Ammon's horn (tissue), 1 donor: Measurements from ENCODE around the gene FILIP1.

ENCODE experiments used
- DNase-seq: peaks from one replicate; pipeline ENCODE4 v3.0.0-alpha.2; 2016; ENCODE audit warnings: low spot score

FILIP1 gene

GRCh38 chr6:75381877-75382633 is 111.5 kb downstream of the FILIP1 start:
- DNase-seq = peak; percentile 12

- DNase-seq = no peak
These were observed 114.1 kb downstream of the FILIP1 start for GRCh38 chr6:75379536-75379935.

GRCh38 chr6:75378101-75378500 is 115.5 kb downstream of the FILIP1 start:
- no peak for DNase-seq

DNA sequence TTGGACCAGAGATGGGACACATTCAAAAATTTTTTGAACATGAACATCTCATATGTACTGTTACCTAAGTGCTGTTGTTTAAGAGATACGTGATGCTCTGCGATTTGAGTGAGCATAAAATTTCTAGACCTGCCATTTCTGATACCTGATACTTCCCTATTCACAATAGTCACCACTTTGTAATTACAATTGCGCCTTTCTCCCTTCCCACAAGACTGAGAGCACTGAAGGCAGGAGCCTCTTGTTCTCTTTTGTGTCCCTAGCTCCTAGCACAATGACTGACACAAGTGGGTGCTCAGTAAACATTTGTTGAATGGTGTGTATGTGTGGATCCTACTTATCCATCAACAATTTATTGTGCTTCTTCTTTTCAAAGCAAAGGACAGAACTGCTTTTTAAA is 116.2 kb downstream of the FILIP1 start:
- DNase-seq = no peak

GRCh38 chr6:75376347-75377024 is 117.1 kb downstream of the FILIP1 start:
- no peak for DNase-seq

DNA sequence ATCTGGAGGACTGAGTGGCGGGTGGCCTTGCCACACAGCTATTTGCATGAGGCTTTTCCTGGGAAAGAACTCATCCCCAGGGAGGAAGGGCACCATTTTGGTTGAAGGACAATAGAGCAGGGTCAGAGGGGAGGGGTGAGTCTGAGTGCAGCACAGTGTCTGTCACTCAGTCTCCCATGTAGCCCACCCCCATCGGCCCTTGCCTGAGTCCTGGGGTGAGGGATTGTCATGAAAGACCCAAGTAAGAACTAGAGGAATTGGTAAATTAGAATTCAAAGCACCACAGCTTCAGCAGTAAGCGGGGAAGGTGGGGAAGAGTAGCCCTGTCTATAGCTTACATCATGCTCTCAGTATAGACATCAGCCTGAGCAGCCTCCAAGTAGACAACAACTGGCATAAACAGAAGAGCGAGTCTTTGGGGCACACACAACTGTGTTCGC is 118.6 kb downstream of the FILIP1 start:
- no peak for DNase-seq

GRCh38 chr6:75372884-75373283 is 120.7 kb downstream of the FILIP1 start:
- DNase-seq = no peak

- no peak for DNase-seq
These were observed 123.6 kb downstream of the FILIP1 start for GRCh38 chr6:75370011-75370410.

DNA sequence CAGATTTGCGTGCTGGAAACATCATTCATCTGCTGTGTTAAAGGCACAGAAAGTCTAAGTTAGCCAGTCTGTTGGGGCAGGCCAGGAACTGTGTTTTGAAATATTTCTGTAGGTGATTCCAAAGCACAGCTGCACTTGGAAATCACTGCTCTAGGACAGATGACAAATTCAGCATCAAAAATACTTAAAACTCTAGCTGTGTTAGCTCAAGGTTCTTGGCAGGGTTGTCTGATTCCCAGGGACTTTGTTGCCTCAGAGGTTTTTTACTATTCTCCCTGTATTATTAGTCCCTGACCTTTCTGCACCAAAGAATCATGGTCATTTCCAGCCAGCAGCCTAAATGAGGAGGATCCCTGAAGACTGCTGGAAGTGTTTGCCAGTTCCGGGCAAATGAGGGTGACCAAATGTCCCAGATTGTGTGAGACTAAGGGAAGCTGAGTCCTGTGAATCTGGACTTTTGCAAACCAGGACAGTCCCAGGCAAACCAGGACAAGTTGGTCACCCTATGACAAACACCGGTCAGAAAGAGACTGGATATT is 124.7 kb downstream of the FILIP1 start:
- no peak for DNase-seq

DNA sequence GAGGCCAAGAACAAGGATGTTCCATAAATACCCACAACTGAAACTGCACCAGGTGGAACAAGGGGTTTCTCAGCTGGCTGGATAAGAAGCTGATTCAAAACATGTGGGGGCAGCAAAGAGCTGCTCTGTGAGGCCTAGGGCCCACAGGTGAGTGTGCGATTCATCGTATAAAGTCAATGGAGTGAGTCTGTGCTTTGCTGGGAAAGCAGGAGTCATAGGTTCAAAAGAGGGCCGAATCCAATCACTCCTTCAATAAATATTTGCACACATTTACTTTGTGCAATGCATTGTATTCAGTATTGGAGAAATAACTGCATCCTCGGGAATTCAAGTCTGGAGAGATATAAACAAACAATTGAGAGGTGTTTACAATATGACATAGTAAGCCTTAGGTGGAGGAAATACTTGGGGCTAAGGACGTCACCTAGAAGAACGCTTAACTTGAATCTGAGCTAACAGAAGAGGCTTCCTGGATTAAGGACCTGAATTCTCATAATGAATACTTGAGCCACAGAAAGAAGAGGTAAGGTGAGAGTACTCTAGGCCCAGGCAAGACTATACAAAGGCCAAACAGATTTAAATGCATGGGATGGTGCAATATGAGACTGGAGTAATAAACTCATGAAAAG is 125.3 kb downstream of the FILIP1 start:
- DNase-seq = no peak

GRCh38 chr6:75363304-75363703 is 130.3 kb downstream of the FILIP1 start:
- DNase-seq = no peak

GRCh38 chr6:75353644-75354043 is 140.0 kb downstream of the FILIP1 start:
- no peak for DNase-seq

GRCh38 chr6:75351570-75351969 is 142.0 kb downstream of the FILIP1 start:
- DNase-seq = no peak

GRCh38 chr6:75350808-75351207 is 142.8 kb downstream of the FILIP1 start:
- DNase-seq = no peak

- DNase-seq = no peak
These were observed 143.4 kb downstream of the FILIP1 start for GRCh38 chr6:75350156-75350555.

- DNase-seq = no peak
These were observed 144.2 kb downstream of the FILIP1 start for GRCh38 chr6:75349262-75349984.

GRCh38 chr6:75348882-75349261 is 144.7 kb downstream of the FILIP1 start:
- DNase-seq = no peak

GRCh38 chr6:75347898-75348610 is 145.5 kb downstream of the FILIP1 start:
- DNase-seq = no peak

DNA sequence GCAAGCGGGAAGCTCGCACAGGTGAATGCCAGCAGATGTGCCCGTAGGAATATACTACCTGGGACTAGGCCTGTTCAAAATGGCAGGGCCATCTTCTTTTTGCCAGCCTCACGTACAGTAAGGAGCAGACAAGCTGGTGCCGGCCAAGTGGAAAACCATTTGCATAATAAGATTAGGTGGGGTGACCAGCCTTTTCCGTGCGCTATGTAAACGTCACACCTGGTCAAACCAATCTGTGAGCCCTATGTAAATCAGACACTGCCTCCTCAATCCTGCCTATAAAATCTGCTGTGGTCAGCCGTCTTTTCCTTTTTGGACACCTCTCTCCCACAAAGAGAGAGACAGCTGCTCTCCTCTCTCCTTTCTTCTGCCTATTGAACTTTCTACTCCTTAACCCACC is 148.2 kb downstream of the FILIP1 start:
- DNase-seq = no peak

- DNase-seq = no peak
These were observed 149.1 kb downstream of the FILIP1 start for GRCh38 chr6:75344455-75344854.

- DNase-seq = no peak
These were observed 149.6 kb downstream of the FILIP1 start for GRCh38 chr6:75344021-75344420.
